Measurements from ENCODE around the gene DCP2.

GRCh38 chr5:112998296-112998695, 21.7 kb downstream of the DCP2 start:
- no peak for TF ChIP-seq CTCF (conservative IDR thresholded peaks at IDR 0.05 in 1 of 2, IDR thresholded peaks at IDR 0.05 in 1 of 2; ENCODE audit: low read depth in 1 of 2, low read length in 2 of 2)
- TF ChIP-seq EZH2 (IDR thresholded peaks at IDR 0.05; ENCODE audit: low read length, missing control alignments), result no peak

All from fibroblast of lung (primary cell).